ENCODE data around the gene CHAD. TPM values are rescaled to one million over a fixed set of nuclear protein-coding genes. Genes with fewer than 3 reads are reported as not detected.

CHAD gene, protein sequence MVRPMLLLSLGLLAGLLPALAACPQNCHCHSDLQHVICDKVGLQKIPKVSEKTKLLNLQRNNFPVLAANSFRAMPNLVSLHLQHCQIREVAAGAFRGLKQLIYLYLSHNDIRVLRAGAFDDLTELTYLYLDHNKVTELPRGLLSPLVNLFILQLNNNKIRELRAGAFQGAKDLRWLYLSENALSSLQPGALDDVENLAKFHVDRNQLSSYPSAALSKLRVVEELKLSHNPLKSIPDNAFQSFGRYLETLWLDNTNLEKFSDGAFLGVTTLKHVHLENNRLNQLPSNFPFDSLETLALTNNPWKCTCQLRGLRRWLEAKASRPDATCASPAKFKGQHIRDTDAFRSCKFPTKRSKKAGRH
- total RNA-seq: 10 to 100 TPM in 2 of 5 donors, under 1 TPM in 2, not detected in 1; 0.45 to 12.0 (median 6.0) TPM
- 1 to 10 TPM; 2.6 to 8.5 (median 4.9) TPM for polyA plus RNA-seq
- long read RNA-seq, donor 1: 0 reads
- long read RNA-seq, donor 2: 0 reads
- long read RNA-seq, donor 3, partial matches to known transcripts: 0 of 1 reads
- long read RNA-seq, donor 3, other reads (novel, unspliced or antisense): 0 of 1 reads
- long read RNA-seq, donor 4: 0 reads
- long read RNA-seq, donor 5, partial matches to known transcripts: 0 of 1 reads
- long read RNA-seq, donor 5, other reads (novel, unspliced or antisense): 0 of 1 reads
- long read RNA-seq, donor 6: 0 reads
- long read RNA-seq, donor 7: 0 reads
- long read RNA-seq, donor 8: 0 reads
- long read RNA-seq, donor 9: 0 reads
- long read RNA-seq, donor 10: 0 reads

DNA sequence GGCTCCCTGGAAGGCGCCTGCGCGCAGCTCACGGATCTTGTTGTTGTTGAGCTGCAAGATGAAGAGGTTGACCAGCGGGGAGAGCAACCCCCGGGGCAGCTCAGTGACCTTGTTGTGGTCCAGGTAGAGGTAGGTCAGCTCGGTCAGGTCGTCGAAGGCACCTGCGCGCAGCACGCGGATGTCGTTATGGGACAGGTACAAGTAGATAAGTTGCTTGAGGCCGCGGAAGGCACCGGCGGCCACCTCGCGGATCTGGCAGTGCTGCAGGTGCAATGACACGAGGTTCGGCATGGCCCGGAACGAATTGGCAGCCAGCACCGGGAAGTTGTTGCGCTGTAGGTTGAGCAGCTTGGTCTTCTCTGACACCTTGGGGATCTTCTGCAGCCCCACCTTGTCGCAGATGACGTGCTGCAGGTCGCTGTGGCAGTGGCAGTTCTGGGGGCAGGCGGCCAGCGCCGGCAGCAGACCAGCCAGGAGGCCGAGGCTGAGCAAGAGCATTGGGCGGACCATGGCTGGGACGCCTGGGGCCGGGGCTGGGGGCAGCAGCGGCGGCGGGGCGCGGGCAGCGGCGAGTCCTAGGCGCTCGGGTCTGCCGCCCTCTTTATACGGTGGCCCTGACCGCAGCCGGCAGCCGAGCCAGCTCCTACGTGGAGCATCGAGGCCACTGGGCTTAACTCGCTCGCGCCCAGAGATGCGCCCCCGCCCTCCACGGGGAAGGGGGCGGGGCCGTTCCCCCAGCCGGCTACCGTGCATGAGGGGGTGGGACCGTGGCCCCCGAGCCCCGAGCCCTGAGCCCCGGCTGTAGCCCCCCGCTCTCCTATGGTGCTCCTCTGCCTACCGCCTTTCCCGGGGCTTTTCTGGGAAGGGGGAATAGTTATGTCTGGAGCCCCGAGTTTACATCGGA is at the start of gene CHAD:
Gene CHAD, minus strand, starts transcription at position 577 of the 904 bp plus-strand sequence. Its CDS starts 67 bp downstream, at position 510.
- Histone ChIP-seq H3K27me3 (peaks cover 0 to 35% (median 12%) of the 10 kb centered on the region in 3 donors), H3K9me3 (no peaks in the 10 kb centered on the region), H3K4me3 (peak within 1 kb of the TSS; percentile 33 to 42 (median 35)), H3K27ac (peak within 1 kb of the TSS in 1 of 5 donors; percentile 75), H3K4me1 (peaks cover 26 to 43% (median 36%) of the 10 kb centered on the region in 4 donors), H3K36me3 (peaks cover 0 to 49% (median 37%) of the 10 kb centered on the region in 4 donors)
- 29 to 49% (median 33%) methylated on average over 41 to 71 of the region's 71 CpGs for WGBS, 5 donors
- peak in 1 of 2 donors; percentile 66 for DNase-seq
- no peak for TF ChIP-seq POLR2A (IDR thresholded peaks at IDR 0.05)
- TF ChIP-seq, protein P1, sequence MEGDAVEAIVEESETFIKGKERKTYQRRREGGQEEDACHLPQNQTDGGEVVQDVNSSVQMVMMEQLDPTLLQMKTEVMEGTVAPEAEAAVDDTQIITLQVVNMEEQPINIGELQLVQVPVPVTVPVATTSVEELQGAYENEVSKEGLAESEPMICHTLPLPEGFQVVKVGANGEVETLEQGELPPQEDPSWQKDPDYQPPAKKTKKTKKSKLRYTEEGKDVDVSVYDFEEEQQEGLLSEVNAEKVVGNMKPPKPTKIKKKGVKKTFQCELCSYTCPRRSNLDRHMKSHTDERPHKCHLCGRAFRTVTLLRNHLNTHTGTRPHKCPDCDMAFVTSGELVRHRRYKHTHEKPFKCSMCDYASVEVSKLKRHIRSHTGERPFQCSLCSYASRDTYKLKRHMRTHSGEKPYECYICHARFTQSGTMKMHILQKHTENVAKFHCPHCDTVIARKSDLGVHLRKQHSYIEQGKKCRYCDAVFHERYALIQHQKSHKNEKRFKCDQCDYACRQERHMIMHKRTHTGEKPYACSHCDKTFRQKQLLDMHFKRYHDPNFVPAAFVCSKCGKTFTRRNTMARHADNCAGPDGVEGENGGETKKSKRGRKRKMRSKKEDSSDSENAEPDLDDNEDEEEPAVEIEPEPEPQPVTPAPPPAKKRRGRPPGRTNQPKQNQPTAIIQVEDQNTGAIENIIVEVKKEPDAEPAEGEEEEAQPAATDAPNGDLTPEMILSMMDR (IDR thresholded peaks at IDR 0.05): no peak
- no peak for TF ChIP-seq EP300 (IDR thresholded peaks at IDR 0.05)
- TF ChIP-seq POLR2AphosphoS5 (IDR thresholded peaks at IDR 0.05): no peak
- intact Hi-C loops (cut with DNase I; ENCODE audit: low total_unique reads): no loop called here

DNA sequence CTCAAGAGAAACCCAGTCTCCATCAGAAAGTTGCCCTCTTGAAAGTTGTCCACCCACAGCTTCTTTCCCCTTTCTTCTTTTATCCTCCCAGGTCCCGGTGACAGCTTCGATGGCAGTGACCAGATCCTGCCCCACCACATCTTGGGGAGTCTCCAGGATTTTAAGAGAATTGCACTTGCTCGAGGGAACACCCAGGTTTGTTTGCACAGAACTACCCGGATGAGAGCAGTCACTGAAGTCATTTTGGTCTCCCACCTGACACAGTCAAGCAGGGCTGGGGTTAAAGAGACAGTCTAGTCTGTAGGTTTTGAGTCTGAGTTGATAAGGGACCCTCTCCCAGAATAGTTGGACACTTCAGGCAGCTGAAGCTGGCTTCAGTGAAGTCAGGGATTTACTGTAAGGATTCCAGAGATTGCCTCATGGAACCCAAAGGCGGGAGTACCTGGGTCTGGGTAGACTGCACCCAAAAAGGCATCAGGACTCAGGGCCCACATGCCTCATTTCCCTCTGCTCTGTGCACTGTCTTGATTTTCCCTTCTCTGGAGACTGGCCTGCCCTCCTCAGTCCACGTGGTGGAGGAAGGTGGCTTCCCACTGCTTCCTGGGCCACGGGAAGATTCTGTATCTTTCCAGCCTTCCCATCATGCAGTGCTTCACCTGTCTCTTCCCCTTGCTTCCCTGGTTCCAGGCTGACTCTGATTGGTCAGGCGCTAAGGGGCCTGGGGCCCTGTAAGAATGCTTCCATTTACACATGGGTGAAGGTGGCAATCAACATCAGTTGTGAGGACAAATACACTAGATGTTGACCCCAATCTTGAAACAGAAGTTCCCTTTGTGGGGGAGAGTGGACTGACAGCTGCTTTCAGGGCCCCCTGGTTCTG is 49.1 kb upstream of the CHAD start:
- intact Hi-C loops (cut with DNase I; ENCODE audit: low total_unique reads): no loop called here
- WGBS, 5 donors: 73 to 85% (median 81%) methylated on average over 8 of the region's 8 CpGs

DNA sequence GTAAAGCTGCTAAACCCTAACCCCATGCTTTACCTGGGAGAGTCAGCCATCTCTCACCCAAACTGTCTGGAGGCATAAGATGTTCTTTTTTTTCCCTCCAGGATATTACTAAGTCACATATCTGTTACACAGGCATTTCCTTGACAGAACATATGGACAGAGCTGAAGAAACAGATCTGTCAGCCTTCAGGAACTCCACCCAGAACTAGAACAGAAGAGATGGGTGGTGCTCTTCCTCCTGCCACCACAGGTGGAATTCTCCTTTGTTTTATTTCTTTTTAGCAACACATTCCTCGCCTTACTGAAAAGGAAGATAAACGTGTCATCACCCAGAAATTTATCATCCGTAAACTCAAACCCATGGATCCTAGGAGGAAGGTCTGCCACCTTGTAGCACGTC is 48.3 kb upstream of the CHAD start:
- Histone ChIP-seq H3K27me3 (no peaks in the 10 kb centered on the region), H3K9me3 (no peaks in the 10 kb centered on the region), H3K36me3 (no peaks in the 10 kb centered on the region), H3K4me3 (no peak overlapping the region), H3K4me1 (peaks cover 0 to 16% (median 9%) of the 10 kb centered on the region in 4 donors), H3K27ac (no peak overlapping the region)
- no peak for DNase-seq
- 82 to 91% (median 85%) methylated on average over 4 of the region's 4 CpGs for WGBS, 5 donors
- intact Hi-C loops (cut with DNase I; ENCODE audit: low total_unique reads): no loop called here
- TF ChIP-seq, protein P1 (IDR thresholded peaks at IDR 0.05): no peak
- TF ChIP-seq POLR2AphosphoS5 (IDR thresholded peaks at IDR 0.05) (no peak), EP300 (IDR thresholded peaks at IDR 0.05) (no peak), POLR2A (IDR thresholded peaks at IDR 0.05) (no peak)

More for the DNA sequence above, 49.1 kb upstream of the CHAD start:
- Histone ChIP-seq H3K27me3 (no peaks in the 10 kb centered on the region), H3K27ac (peak overlapping the region in 1 of 5 donors; percentile 57), H3K4me1 (peaks cover 0 to 16% (median 9%) of the 10 kb centered on the region in 4 donors), H3K36me3 (no peaks in the 10 kb centered on the region), H3K4me3 (no peak overlapping the region), H3K9me3 (no peaks in the 10 kb centered on the region)
- TF ChIP-seq EP300 (IDR thresholded peaks at IDR 0.05) (no peak), POLR2AphosphoS5 (IDR thresholded peaks at IDR 0.05) (no peak), POLR2A (IDR thresholded peaks at IDR 0.05) (no peak)
- TF ChIP-seq, protein P1 (IDR thresholded peaks at IDR 0.05): no peak
- no peak for DNase-seq
